HEK293 (cell line): ENCODE data around the gene ABHD16A.

Experiments
- BCL11B ChIP-seq: fragments of 450-650 bp; formaldehyde crosslinking; IDR thresholded peaks from 2 replicates; pipeline ENCODE4 v1.5.1; 2016; ENCODE audit warnings: low read depth, missing biosample characterization, missing genetic modification characterization
- EGR2 ChIP-seq: fragments of 450-650 bp; formaldehyde crosslinking; IDR thresholded peaks from 2 replicates; pipeline ENCODE4 v1.5.1; 2016; ENCODE audit warnings: low read depth, missing biosample characterization, missing genetic modification characterization
- GLI4 ChIP-seq: fragments of 450-650 bp; formaldehyde crosslinking; IDR thresholded peaks from 2 replicates; pipeline ENCODE4 v1.5.1; 2016; ENCODE audit warnings: missing biosample characterization, missing genetic modification characterization
- GLIS2 ChIP-seq: fragments of 450-650 bp; formaldehyde crosslinking; IDR thresholded peaks from 2 replicates; pipeline ENCODE4 v1.5.1; 2016; ENCODE audit warnings: missing biosample characterization, missing genetic modification characterization
- MZF1 ChIP-seq: fragments of 450-650 bp; formaldehyde crosslinking; IDR thresholded peaks from 2 replicates; pipeline ENCODE4 v1.5.1; 2017; ENCODE audit warnings: missing biosample characterization, missing genetic modification characterization, borderline replicate concordance
- PBX3 ChIP-seq: sonication (generic); formaldehyde crosslinking; IDR thresholded peaks from 2 replicates; pipeline ENCODE4 v1.8.1; 2022; ENCODE audit warnings: mild to moderate bottlenecking, moderate library complexity, missing genetic modification reagents
- RBAK ChIP-seq: fragments of 450-650 bp; formaldehyde crosslinking; IDR thresholded peaks from 2 replicates; pipeline ENCODE4 v1.5.1; 2016; ENCODE audit warnings: missing biosample characterization, missing genetic modification characterization
- SP2 ChIP-seq: fragments of 450-650 bp; formaldehyde crosslinking; IDR thresholded peaks from 2 replicates; pipeline ENCODE4 v1.5.1; 2016; ENCODE audit warnings: missing biosample characterization, missing genetic modification characterization
- SP7 ChIP-seq: fragments of 450-650 bp; formaldehyde crosslinking; IDR thresholded peaks from 2 replicates; pipeline ENCODE4 v1.5.1; 2016; ENCODE audit warnings: missing biosample characterization, missing genetic modification characterization
- ZBTB17 ChIP-seq: fragments of 450-650 bp; formaldehyde crosslinking; IDR thresholded peaks from 2 replicates; pipeline ENCODE4 v1.5.1; 2016; ENCODE audit warnings: missing biosample characterization, missing genetic modification characterization
- ZBTB20 ChIP-seq: fragments of 450-650 bp; formaldehyde crosslinking; IDR thresholded peaks from 2 replicates; pipeline ENCODE4 v1.5.1; 2016; ENCODE audit warnings: missing biosample characterization, missing genetic modification characterization
- ZBTB48 ChIP-seq: fragments of 450-650 bp; formaldehyde crosslinking; IDR thresholded peaks from 2 replicates; pipeline ENCODE4 v1.5.1; 2016; ENCODE audit warnings: missing biosample characterization, missing genetic modification characterization
- ZBTB8A ChIP-seq: fragments of 450-650 bp; formaldehyde crosslinking; IDR thresholded peaks from 2 replicates; pipeline ENCODE4 v1.5.1; 2016; ENCODE audit warnings: missing biosample characterization, missing genetic modification characterization
- ZEB2 ChIP-seq: fragments of 450-650 bp; formaldehyde crosslinking; IDR thresholded peaks from 2 replicates; pipeline ENCODE4 v1.5.1; 2016; ENCODE audit warnings: missing biosample characterization, missing genetic modification characterization
- ZNF133 ChIP-seq: fragments of 450-650 bp; formaldehyde crosslinking; IDR thresholded peaks from 2 replicates; pipeline ENCODE4 v1.5.1; 2016; ENCODE audit warnings: missing biosample characterization, missing genetic modification characterization
- ZNF2 ChIP-seq: fragments of 450-650 bp; formaldehyde crosslinking; IDR thresholded peaks from 2 replicates; pipeline ENCODE4 v1.5.1; 2016; ENCODE audit warnings: missing biosample characterization, missing genetic modification characterization
- ZNF248 ChIP-seq: fragments of 450-650 bp; formaldehyde crosslinking; IDR thresholded peaks from 2 replicates; pipeline ENCODE4 v1.5.1; 2017; ENCODE audit warnings: missing biosample characterization, missing genetic modification characterization
- ZNF394 ChIP-seq: fragments of 450-650 bp; formaldehyde crosslinking; IDR thresholded peaks from 2 replicates; pipeline ENCODE4 v1.5.1; 2016; ENCODE audit warnings: missing biosample characterization, missing genetic modification characterization, mild to moderate bottlenecking, moderate library complexity, borderline replicate concordance
- ZNF529 ChIP-seq: fragments of 450-650 bp; formaldehyde crosslinking; IDR thresholded peaks from 2 replicates; pipeline ENCODE4 v1.5.1; 2017; ENCODE audit warnings: missing genetic modification characterization, missing biosample characterization; ENCODE audit not compliant: insufficient replicate concordance
- ZNF560 ChIP-seq: fragments of 450-650 bp; formaldehyde crosslinking; IDR thresholded peaks from 2 replicates; pipeline ENCODE4 v1.5.1; 2017; ENCODE audit warnings: missing biosample characterization, missing genetic modification characterization, borderline replicate concordance
- ZNF580 ChIP-seq: fragments of 450-650 bp; formaldehyde crosslinking; IDR thresholded peaks from 2 replicates; pipeline ENCODE4 v1.5.1; 2016; ENCODE audit warnings: missing biosample characterization, missing genetic modification characterization
- ZNF658 ChIP-seq: fragments of 450-650 bp; formaldehyde crosslinking; IDR thresholded peaks from 2 replicates; pipeline ENCODE4; 2016; ENCODE audit warnings: missing biosample characterization, missing genetic modification characterization
- ZNF692 ChIP-seq: fragments of 450-650 bp; formaldehyde crosslinking; IDR thresholded peaks from 2 replicates; pipeline ENCODE4 v1.5.1; 2016; ENCODE audit warnings: missing biosample characterization, missing genetic modification characterization
- ZSCAN30 ChIP-seq: fragments of 450-650 bp; IDR thresholded peaks from 2 replicates; pipeline ENCODE4 v1.5.1; 2018; ENCODE audit warnings: missing biosample characterization, mild to moderate bottlenecking, missing genetic modification characterization, moderate library complexity
- ZXDB ChIP-seq: fragments of 450-650 bp; formaldehyde crosslinking; IDR thresholded peaks from 2 replicates; pipeline ENCODE4 v1.5.1; 2016; ENCODE audit warnings: missing biosample characterization, missing genetic modification characterization

ABHD16A gene

GRCh38 chr6:31660381-31661261 is 42.5 kb downstream of the ABHD16A start, which contains the start of gene C6orf47 (continued):
- 0 out of 2 replicates have a peak, but pooled peaks have one; percentile 7 for TF ChIP-seq BCL11B
- TF ChIP-seq MZF1: peak; percentile 75; the same call in 1 of the 2 replicates
- TF ChIP-seq ZBTB20: peak; percentile 96
- TF ChIP-seq SP7 (tag by site-specific recombination): 0 out of 2 replicates have a peak, but pooled peaks have one; percentile 43
- peak; percentile 56 for TF ChIP-seq GLIS2
- peak; percentile 73; the same call in 1 of the 2 replicates for TF ChIP-seq ZNF692
- TF ChIP-seq RBAK (tag by site-specific recombination): no peak
- TF ChIP-seq ZNF658: no peak
- no peak for TF ChIP-seq ZNF529 (tag by site-specific recombination)
- TF ChIP-seq ZEB2 (tag by site-specific recombination): peak; percentile 58
- TF ChIP-seq ZBTB17 (tag by site-specific recombination): peak; percentile 38; the same call in 1 of the 2 replicates
- TF ChIP-seq ZBTB8A (tag by site-specific recombination): peak; percentile 84
- TF ChIP-seq ZNF394 (tag by site-specific recombination): peak; percentile 35; the same call in 1 of the 2 replicates
- TF ChIP-seq PBX3: peak; percentile 66; the same call in 1 of the 2 replicates
- TF ChIP-seq ZNF2 (tag by site-specific recombination): 0 out of 2 replicates have a peak, but pooled peaks have one; percentile 16
- peak; percentile 64; the same call in 1 of the 2 replicates for TF ChIP-seq ZXDB (tag by site-specific recombination)
- TF ChIP-seq ZNF560 (tag by site-specific recombination): no peak
- TF ChIP-seq ZNF580 (tag by site-specific recombination): 0 out of 2 replicates have a peak, but pooled peaks have one; percentile 9
- TF ChIP-seq GLI4 (tag by site-specific recombination): 0 out of 2 replicates have a peak, but pooled peaks have one; percentile 24
- peak; percentile 64; the same call in 1 of the 2 replicates for TF ChIP-seq EGR2
- no peak for TF ChIP-seq ZNF133 (tag by site-specific recombination)
- TF ChIP-seq ZBTB48 (tag by site-specific recombination): peak; percentile 74
- peak; percentile 96 for TF ChIP-seq ZSCAN30
- peak; percentile 92 for TF ChIP-seq SP2 (tag by site-specific recombination)
- TF ChIP-seq ZNF248 (tag by site-specific recombination): no peak
